HEK293 (cell line): ENCODE data around the gene CECR2.
"Not testable (repeated sequence)": the region's sequence is repeated elsewhere in the genome, so short reads cannot be mapped to it uniquely, and the experiment has no call there.

ENCODE experiments used
- CTCF ChIA-PET: fragments of 350-600 bp; formaldehyde crosslinking; extraction: SDS; loops from one replicate; lab custom pipeline; 2021; ENCODE audit warnings: antibody characterized with exemption; lab: Yijun Ruan, JAX
- POLR2A ChIA-PET: fragments of 300-600 bp; formaldehyde crosslinking; extraction: SDS; loops from one replicate; lab custom pipeline; 2020; ENCODE audit warnings: antibody characterized with exemption, inconsistent platforms; lab: Yijun Ruan, JAX
- H3K27ac ChIP-seq: fragments of 200-500 bp; sonication (Bioruptor generic); 2 replicates; pipeline ENCODE4 v1.5.1; 2014; ENCODE audit warnings: low read depth, low read length, control low read depth, inconsistent platforms; ENCODE audit errors: extremely low read depth
- H3K36me3 ChIP-seq, 2 experiments: fragments of 200-500 bp in 1 of 2; sonication (Bioruptor generic) in 1 of 2; 1 replicate in 1 of 2; 2 replicates in 1 of 2; pipeline ENCODE4 v1.5.1; 2014 to 2017; ENCODE audit warnings: inconsistent platforms in 2 of 2, low read length in 2 of 2; ENCODE audit not compliant: control insufficient read depth in 2 of 2, insufficient read depth in 1 of 2
- H3K4me1 ChIP-seq: fragments of 200-500 bp; sonication (Bioruptor generic); 2 replicates; pipeline ENCODE4 v1.5.1; 2014; ENCODE audit warnings: mild to moderate bottlenecking, low read length, inconsistent platforms; ENCODE audit not compliant: control insufficient read depth, insufficient read depth
- H3K4me3 ChIP-seq: 2 replicates; pipeline ENCODE4 v1.5.1; 2011; ENCODE audit warnings: low read depth, mild to moderate bottlenecking, control low read depth, low read length, moderate library complexity
- H3K9me3 ChIP-seq: fragments of 200-500 bp; sonication (Bioruptor generic); 2 replicates; pipeline ENCODE4 v1.5.1; 2014; ENCODE audit warnings: low read depth, low read length, inconsistent platforms; ENCODE audit not compliant: control insufficient read depth, insufficient read depth
- HOXD13 ChIP-seq: sonication (generic); formaldehyde crosslinking; IDR thresholded peaks from 2 replicates; pipeline ENCODE4 v1.8.0; 2022; ENCODE audit warnings: missing genetic modification reagents, borderline replicate concordance
- KLF10 ChIP-seq: fragments of 450-650 bp; IDR thresholded peaks from 2 replicates; pipeline ENCODE4 v1.5.1; 2018; ENCODE audit warnings: missing biosample characterization, mild to moderate bottlenecking, missing genetic modification characterization
- RBAK ChIP-seq: fragments of 450-650 bp; formaldehyde crosslinking; IDR thresholded peaks from 2 replicates; pipeline ENCODE4 v1.5.1; 2016; ENCODE audit warnings: missing biosample characterization, missing genetic modification characterization
- ZFHX2 ChIP-seq: fragments of 450-650 bp; formaldehyde crosslinking; conservative IDR thresholded peaks from 2 replicates; pipeline ENCODE4 v1.5.1; 2016; ENCODE audit warnings: missing biosample characterization, missing genetic modification characterization
- ZFP3 ChIP-seq: fragments of 450-650 bp; formaldehyde crosslinking; IDR thresholded peaks from 2 replicates; pipeline ENCODE4 v1.5.1; 2016; ENCODE audit warnings: low read depth, missing biosample characterization, missing genetic modification characterization
- ZIC2 ChIP-seq: fragments of 450-650 bp; formaldehyde crosslinking; IDR thresholded peaks from 2 replicates; pipeline ENCODE4 v1.5.1; 2016; ENCODE audit warnings: missing biosample characterization, missing genetic modification characterization
- ZNF16 ChIP-seq: fragments of 450-650 bp; formaldehyde crosslinking; IDR thresholded peaks from 2 replicates; pipeline ENCODE4 v1.5.1; 2016; ENCODE audit warnings: low read depth, missing biosample characterization, missing genetic modification characterization
- ZNF2 ChIP-seq: fragments of 450-650 bp; formaldehyde crosslinking; IDR thresholded peaks from 2 replicates; pipeline ENCODE4 v1.5.1; 2016; ENCODE audit warnings: missing biosample characterization, missing genetic modification characterization
- ZNF24 ChIP-seq: fragments of 450-650 bp; formaldehyde crosslinking; IDR thresholded peaks from 2 replicates; pipeline ENCODE4 v1.5.1; 2016; ENCODE audit warnings: missing biosample characterization, missing genetic modification characterization
- ZNF341 ChIP-seq: fragments of 450-650 bp; formaldehyde crosslinking; IDR thresholded peaks from 2 replicates; pipeline ENCODE4; 2016; ENCODE audit warnings: low read depth, missing biosample characterization, missing genetic modification characterization
- ZNF555 ChIP-seq: fragments of 450-650 bp; formaldehyde crosslinking; conservative IDR thresholded peaks from 2 replicates; pipeline ENCODE4 v1.5.1; 2017; ENCODE audit warnings: missing biosample characterization, mild to moderate bottlenecking, missing genetic modification characterization, inconsistent platforms
- TF ChIP-seq, protein P1 (sequence below): fragments of 450-650 bp; formaldehyde crosslinking; IDR thresholded peaks from 2 replicates; pipeline ENCODE4 v1.5.1; 2016; ENCODE audit warnings: missing biosample characterization, missing genetic modification characterization

CECR2 gene

GRCh38 chr22:17563936-17564391 lies 194.7 kb downstream of the CECR2 start (continued):
- TF ChIP-seq ZNF555 = no peak
- TF ChIP-seq, protein P1, sequence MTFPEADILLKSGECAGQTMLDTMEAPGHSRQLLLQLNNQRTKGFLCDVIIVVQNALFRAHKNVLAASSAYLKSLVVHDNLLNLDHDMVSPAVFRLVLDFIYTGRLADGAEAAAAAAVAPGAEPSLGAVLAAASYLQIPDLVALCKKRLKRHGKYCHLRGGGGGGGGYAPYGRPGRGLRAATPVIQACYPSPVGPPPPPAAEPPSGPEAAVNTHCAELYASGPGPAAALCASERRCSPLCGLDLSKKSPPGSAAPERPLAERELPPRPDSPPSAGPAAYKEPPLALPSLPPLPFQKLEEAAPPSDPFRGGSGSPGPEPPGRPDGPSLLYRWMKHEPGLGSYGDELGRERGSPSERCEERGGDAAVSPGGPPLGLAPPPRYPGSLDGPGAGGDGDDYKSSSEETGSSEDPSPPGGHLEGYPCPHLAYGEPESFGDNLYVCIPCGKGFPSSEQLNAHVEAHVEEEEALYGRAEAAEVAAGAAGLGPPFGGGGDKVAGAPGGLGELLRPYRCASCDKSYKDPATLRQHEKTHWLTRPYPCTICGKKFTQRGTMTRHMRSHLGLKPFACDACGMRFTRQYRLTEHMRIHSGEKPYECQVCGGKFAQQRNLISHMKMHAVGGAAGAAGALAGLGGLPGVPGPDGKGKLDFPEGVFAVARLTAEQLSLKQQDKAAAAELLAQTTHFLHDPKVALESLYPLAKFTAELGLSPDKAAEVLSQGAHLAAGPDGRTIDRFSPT (tag by site-specific recombination) = no peak
- TF ChIP-seq ZFP3 = no peak

DNA sequence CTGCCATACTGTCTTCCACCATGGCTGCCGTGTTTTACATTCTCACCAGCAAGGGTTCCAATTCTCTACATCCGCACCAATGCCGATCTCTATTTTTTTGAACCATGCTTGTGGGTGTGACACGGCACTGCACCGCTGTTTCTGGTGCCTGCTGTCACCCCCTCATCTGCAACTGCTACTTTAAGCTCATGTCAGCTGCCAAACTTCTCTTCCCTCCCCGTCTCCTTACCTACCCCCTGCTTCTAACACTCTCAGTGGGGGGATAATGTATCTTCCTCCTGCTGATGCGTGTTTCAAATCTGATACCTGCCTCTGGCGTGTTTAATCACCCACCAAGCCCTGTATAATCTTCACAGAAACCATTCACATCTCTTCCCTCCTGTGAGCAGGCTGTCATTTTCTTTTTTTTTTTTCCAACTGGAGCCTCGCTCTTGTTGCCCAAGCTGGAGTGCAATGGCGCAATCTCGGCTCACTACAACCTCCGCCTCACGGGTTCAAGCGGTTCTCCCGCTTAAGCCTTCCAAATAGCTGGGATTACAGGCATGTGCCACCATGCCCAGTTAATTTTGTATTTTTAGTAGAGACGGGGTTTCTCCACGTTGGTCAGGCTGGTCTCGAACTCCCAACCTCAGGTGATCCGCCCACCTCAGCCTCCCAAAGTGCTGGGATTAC lies 196.9 kb downstream of the CECR2 start:
- H3K9me3 ChIP-seq, H3K36me3 ChIP-seq, POLR2A ChIA-PET, H3K4me1 ChIP-seq, H3K27ac ChIP-seq, H3K4me3 ChIP-seq: not testable (repeated sequence)
- 0 out of 2 replicates have a peak, but pooled peaks have one; percentile 34 for TF ChIP-seq ZIC2 (tag by site-specific recombination)
- TF ChIP-seq ZNF341 (tag by site-specific recombination) = peak; percentile 40; the same call in 1 of the 2 replicates
- TF ChIP-seq ZFHX2 (tag by site-specific recombination) = 0 out of 2 replicates have a peak, but pooled peaks have one; percentile 14
- CTCF ChIA-PET = interaction anchor here (1.3 to 2.2 kb wide), 2 partner anchors 8 to 13 kb away, joined by 3 to 11 read pairs; no protein-coding TSS in a partner anchor

- POLR2A ChIA-PET = no interaction called here
- TF ChIP-seq ZNF2 (tag by site-specific recombination) (no peak), HOXD13 (CRISPR knock-in tag) (no peak), RBAK (no peak)
- TF ChIP-seq, all 188 proteins: peak for 0
- CTCF ChIA-PET = interaction anchor here (2.2 kb wide), 1 partner anchor 8 kb away, joined by 11 read pairs; no protein-coding TSS in a partner anchor
- no peaks in the 10 kb centered on the region for H3K36me3 ChIP-seq
- H3K27ac ChIP-seq = no peak overlapping the region
- no peaks in the 10 kb centered on the region for H3K9me3 ChIP-seq
- H3K4me1 ChIP-seq = peaks cover 6% of the 10 kb centered on the region; the same call in 1 of the 2 replicates
- H3K4me3 ChIP-seq = no peak overlapping the region
These were observed 197.5 kb downstream of the CECR2 start for GRCh38 chr22:17566776-17567175.

- H3K4me1 ChIP-seq = peaks cover 6% of the 10 kb centered on the region; the same call in 1 of the 2 replicates
- no peak overlapping the region for H3K4me3 ChIP-seq
- no peaks in the 10 kb centered on the region for H3K9me3 ChIP-seq
- ChIA-PET POLR2A (interaction anchor here (0.6 kb wide), 1 partner anchor 92 kb away, joined by 4 read pairs; no protein-coding TSS in a partner anchor), CTCF (interaction anchor here (0.9 to 1.2 kb wide), 3 partner anchors 9 to 399 kb away, joined by 3 read pairs; no protein-coding TSS in a partner anchor)
- no peaks in the 10 kb centered on the region for H3K36me3 ChIP-seq
- TF ChIP-seq HOXD13 (CRISPR knock-in tag) (no peak), ZNF16 (tag by site-specific recombination) (no peak), KLF10 (tag by site-specific recombination) (no peak), ZNF24 (no peak)
- TF ChIP-seq, all 188 proteins: peak for 0
- H3K27ac ChIP-seq = no peak overlapping the region
These were observed 200.8 kb downstream of the CECR2 start for GRCh38 chr22:17569971-17570511.
